Measurements from ENCODE around the gene ZNF521. TPM values are rescaled to one million over a fixed set of nuclear protein-coding genes. Genes with fewer than 3 reads are reported as not detected.

ZNF521 gene
- total and polyA plus RNA-seq, 8 donors, result 0.80 to 290 (median 11.1) TPM

GRCh38 chr18:25043104-25043503 is 308.9 kb downstream of the ZNF521 start:
- H3K4me3 ChIP-seq, result no peak overlapping the region
- no peaks in the 10 kb centered on the region for H3K9me3 ChIP-seq
- no peaks in the 10 kb centered on the region for H3K27me3 ChIP-seq
- no peaks in the 10 kb centered on the region for H3K36me3 ChIP-seq
- no peak for DNase-seq
- TF ChIP-seq EP300 (IDR thresholded peaks at IDR 0.05) (no peak), POLR2A (IDR thresholded peaks at IDR 0.05) (no peak), CTCF (IDR thresholded peaks at IDR 0.05) (no peak), POLR2AphosphoS5 (IDR thresholded peaks at IDR 0.05) (no peak)
- H3K27ac ChIP-seq, result no peak overlapping the region
- H3K4me1 ChIP-seq, result no peaks in the 10 kb centered on the region
- intact Hi-C loops (cut with DNase I; ENCODE audit: low total_unique reads), result no loop called here
- WGBS, 5 donors, result 74 to 87% (median 85%) methylated on average over 4 of the region's 4 CpGs

- no peak for DNase-seq
- H3K36me3 ChIP-seq, result no peaks in the 10 kb centered on the region
- no peak overlapping the region for H3K4me3 ChIP-seq
- no peaks in the 10 kb centered on the region for H3K27me3 ChIP-seq
- intact Hi-C loops (cut with DNase I; ENCODE audit: low total_unique reads), result no loop called here
- TF ChIP-seq POLR2A (IDR thresholded peaks at IDR 0.05) (no peak), POLR2AphosphoS5 (IDR thresholded peaks at IDR 0.05) (no peak), CTCF (IDR thresholded peaks at IDR 0.05) (no peak), EP300 (IDR thresholded peaks at IDR 0.05) (no peak)
- H3K9me3 ChIP-seq, result no peaks in the 10 kb centered on the region
- 14 to 42% (median 28%) methylated on average over 4 of the region's 4 CpGs for WGBS, 5 donors
- H3K27ac ChIP-seq, result no peak overlapping the region
- no peaks in the 10 kb centered on the region for H3K4me1 ChIP-seq
Measured at GRCh38 chr18:25042641-25043051, 309.3 kb downstream of the ZNF521 start.

DNA sequence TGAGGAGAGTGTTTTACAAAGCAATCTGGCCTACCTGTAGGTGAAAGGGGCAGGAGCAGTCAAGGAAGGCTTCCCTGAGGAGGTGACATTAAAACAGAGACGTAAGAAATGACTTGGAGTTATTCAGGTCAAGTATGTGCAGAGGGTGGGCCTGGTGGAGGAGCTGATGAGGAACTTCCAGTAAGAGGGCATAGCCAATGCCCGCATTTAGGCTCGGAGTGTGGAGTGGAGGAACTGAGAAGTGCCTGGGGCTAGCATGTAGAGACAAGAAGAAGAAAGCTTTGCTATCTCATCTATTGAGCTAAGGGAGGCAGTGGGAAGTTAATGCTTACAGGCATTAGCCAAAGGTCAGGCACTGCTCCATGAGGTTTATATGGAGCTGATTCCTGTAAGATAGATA is 312.2 kb downstream of the ZNF521 start:
- 79 to 91% (median 86%) methylated on average over 3 of the region's 3 CpGs for WGBS, 5 donors
- Histone ChIP-seq H3K4me3 (no peak overlapping the region), H3K4me1 (no peaks in the 10 kb centered on the region), H3K27me3 (no peaks in the 10 kb centered on the region), H3K27ac (no peak overlapping the region), H3K9me3 (no peaks in the 10 kb centered on the region), H3K36me3 (no peaks in the 10 kb centered on the region)
- intact Hi-C loops (cut with DNase I; ENCODE audit: low total_unique reads), result no loop called here
- no peak for DNase-seq
- TF ChIP-seq POLR2A (IDR thresholded peaks at IDR 0.05) (no peak), CTCF (IDR thresholded peaks at IDR 0.05) (no peak), POLR2AphosphoS5 (IDR thresholded peaks at IDR 0.05) (no peak), EP300 (IDR thresholded peaks at IDR 0.05) (no peak)

DNA sequence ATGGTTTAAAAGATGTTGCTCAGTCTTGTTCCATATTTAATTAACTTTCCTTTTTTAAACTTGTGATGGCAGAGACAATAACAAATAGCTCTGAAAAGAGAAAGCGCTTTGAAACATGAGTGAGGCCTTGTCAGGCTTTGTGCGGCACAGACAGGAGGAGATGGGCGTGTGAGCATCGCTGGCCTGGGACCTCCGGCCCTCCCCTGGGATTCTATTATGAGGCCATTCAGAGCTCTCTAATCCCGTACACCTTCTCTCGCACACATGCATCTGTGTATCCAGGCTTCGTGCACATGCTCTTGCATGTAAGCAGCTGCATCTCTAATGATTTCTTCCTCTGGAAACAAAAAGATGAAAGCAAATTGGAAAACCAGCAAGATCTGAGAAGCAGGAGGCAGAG is 313.7 kb downstream of the ZNF521 start:
- WGBS, 5 donors, result 89 to 95% (median 94%) methylated on average over 8 of the region's 8 CpGs
- DNase-seq, result no peak
- Histone ChIP-seq H3K27me3 (no peaks in the 10 kb centered on the region), H3K9me3 (no peaks in the 10 kb centered on the region), H3K4me3 (no peak overlapping the region), H3K36me3 (no peaks in the 10 kb centered on the region), H3K4me1 (no peaks in the 10 kb centered on the region), H3K27ac (no peak overlapping the region)
- TF ChIP-seq CTCF (IDR thresholded peaks at IDR 0.05) (no peak), POLR2AphosphoS5 (IDR thresholded peaks at IDR 0.05) (no peak), POLR2A (IDR thresholded peaks at IDR 0.05) (no peak), EP300 (IDR thresholded peaks at IDR 0.05) (no peak)
- intact Hi-C loops (cut with DNase I; ENCODE audit: low total_unique reads), result no loop called here
